HepG2 (cell line): Measurements from ENCODE around the gene SSH3. TPM values are rescaled to one million over a fixed set of nuclear protein-coding genes. Genes with fewer than 3 reads are reported as not detected.

Experiments
- ATAC-seq: fragments of 200-7000 bp; cut with Tn5 transposase; 3 replicates; pipeline ENCODE4 v1.9.1; 2020; ENCODE audit warnings: mild to moderate bottlenecking, moderate library complexity
- BruUV-seq: library from RNA; stranded (reverse); fragments of 400-500 nt; replicated peaks from 2 replicates; lab custom pipeline; 2021; lab: Mats Ljungman, UMichigan
- CTCF ChIA-PET: fragments of 300-600 bp; formaldehyde crosslinking; extraction: SDS; loops from one replicate; lab custom pipeline; 2021; ENCODE audit warnings: low total read pairs, inconsistent platforms, low intra/inter-chr PET ratio; lab: Yijun Ruan, JAX
- POLR2A ChIA-PET: fragments of 350-600 bp; sonication (Branson Sonifier 250); formaldehyde crosslinking; loops from one replicate; lab custom pipeline; 2020; ENCODE audit warnings: antibody characterized with exemption, inconsistent platforms; lab: Yijun Ruan, JAX
- DNase-seq: peaks from one replicate; pipeline ENCODE4 v3.0.0-alpha.2; 2015; ENCODE audit warnings: low spot score
- FAIRE-seq: peaks from 3 replicates; lab custom pipeline; 2011; peaks lifted over from hg19 to GRCh38; lab: Jason Lieb, UNC
- H2AFZ ChIP-seq: one replicate; pipeline ENCODE4 v1.6.1; 2011; ENCODE audit warnings: low read length, inconsistent platforms
- H3K27ac ChIP-seq: fragments of 300-600 bp; 3 replicates; pipeline ENCODE4 v1.8.0; 2011; ENCODE audit warnings: mixed run types, mild to moderate bottlenecking, mixed read lengths, low read length, inconsistent platforms; ENCODE audit not compliant: insufficient read depth; ENCODE audit errors: extremely low read length
- H3K27me3 ChIP-seq, 2 experiments: fragments of 200-600 bp in 1 of 2; 2 replicates in 1 of 2; 3 replicates in 1 of 2; pipeline versions ENCODE4 v1.6.0 to v1.8.0; 2011; ENCODE audit warnings: low read length in 2 of 2, mild to moderate bottlenecking in 2 of 2, moderate library complexity in 2 of 2, inconsistent platforms in 1 of 2; ENCODE audit not compliant: insufficient read depth in 2 of 2, control insufficient read depth in 1 of 2
- H3K36me3 ChIP-seq, 2 experiments: fragments of 200-600 bp in 1 of 2; replicated peaks in 1 of 2; 2 replicates in 1 of 2; 3 replicates in 1 of 2; pipeline versions ENCODE4 v1.5.1 to v1.8.0; 2011; ENCODE audit warnings: low read length in 2 of 2, inconsistent platforms in 1 of 2; ENCODE audit not compliant: insufficient read depth in 2 of 2, control insufficient read depth in 1 of 2
- H3K4me1 ChIP-seq: 2 replicates; pipeline ENCODE4 v1.5.1; 2012; ENCODE audit warnings: low read length, inconsistent platforms; ENCODE audit not compliant: insufficient read depth
- H3K4me2 ChIP-seq: 2 replicates; pipeline ENCODE4 v1.6.0; 2011; ENCODE audit warnings: low read depth, low read length, inconsistent platforms
- H3K4me3 ChIP-seq, 3 experiments: fragments of 200-600 bp in 1 of 3; sonication (generic), shearing (Covaris generic) in 1 of 3; replicated peaks in 1 of 3; 2 replicates each; pipeline ENCODE4 v1.5.1; 2011 to 2016; ENCODE audit warnings: low read length in 3 of 3, inconsistent platforms in 2 of 3, low read depth in 2 of 3, mild to moderate bottlenecking in 2 of 3, control low read depth in 1 of 3, mixed read lengths in 1 of 3; ENCODE audit not compliant: insufficient read depth in 1 of 3
- H3K79me2 ChIP-seq: one replicate; pipeline ENCODE4 v1.6.1; 2011; ENCODE audit warnings: low read length, inconsistent platforms; ENCODE audit not compliant: insufficient read depth
- H3K9ac ChIP-seq: 2 replicates; pipeline ENCODE4 v1.6.0; 2011; ENCODE audit warnings: mild to moderate bottlenecking, low read depth, low read length, inconsistent platforms; ENCODE audit not compliant: insufficient read depth
- H3K9me3 ChIP-seq: 2 replicates; pipeline ENCODE4 v1.5.1; 2012; ENCODE audit warnings: mild to moderate bottlenecking, low read length
- H4K20me1 ChIP-seq: 2 replicates; pipeline ENCODE4 v1.6.0; 2011; ENCODE audit warnings: inconsistent platforms, mild to moderate bottlenecking, low read length, moderate library complexity; ENCODE audit not compliant: insufficient read depth
- ATM ChIP-seq: fragments of 450-650 bp; IDR thresholded peaks from 2 replicates; pipeline ENCODE4 v1.7.1; 2017; ENCODE audit warnings: mild to moderate bottlenecking, borderline replicate concordance
- ELF1 ChIP-seq: sonication (generic); formaldehyde crosslinking; IDR thresholded peaks from 2 replicates; pipeline ENCODE4 v1.4.0; 2020; ENCODE audit warnings: missing genetic modification reagents
- HNF4A ChIP-seq: sonication (generic); formaldehyde crosslinking; IDR thresholded peaks from 2 replicates; pipeline ENCODE4 v1.4.0; 2020; ENCODE audit warnings: missing genetic modification reagents
- MATR3 ChIP-seq: sonication (generic); formaldehyde crosslinking; IDR thresholded peaks from 2 replicates; pipeline ENCODE4 v1.4.0; 2020; ENCODE audit warnings: missing genetic modification reagents
- NR2C2 ChIP-seq: sonication (generic); formaldehyde crosslinking; IDR thresholded peaks from 2 replicates; pipeline ENCODE4 v1.4.0; 2020; ENCODE audit warnings: missing genetic modification reagents, mild to moderate bottlenecking, moderate library complexity, borderline replicate concordance
- PHF20 ChIP-seq: sonication (generic); formaldehyde crosslinking; IDR thresholded peaks from 2 replicates; pipeline ENCODE4 v1.5.0; 2020; ENCODE audit warnings: mild to moderate bottlenecking, missing genetic modification reagents
- RFX3 ChIP-seq: IDR thresholded peaks from 2 replicates; pipeline ENCODE4 v1.6.1; 2016; ENCODE audit warnings: missing biosample characterization, missing genetic modification reagents
- SP5 ChIP-seq: IDR thresholded peaks from 2 replicates; pipeline ENCODE4 v1.6.1; 2016; ENCODE audit warnings: low read depth, borderline replicate concordance
- TAF15 ChIP-seq: fragments of 200-400 bp; formaldehyde crosslinking; IDR thresholded peaks from one replicate; pipeline ENCODE4 v1.6.1; 2018; ENCODE audit warnings: mild to moderate bottlenecking, low read depth, low read length; ENCODE audit not compliant: poor library complexity, severe bottlenecking
- TCF12 ChIP-seq, 2 experiments: fragments of 450-650 bp in 1 of 2; sonication (generic) in 1 of 2; formaldehyde crosslinking in 1 of 2; IDR thresholded peaks; 2 replicates each; pipeline versions ENCODE4 v1.6.1 to v1.8.0; 2017 to 2022; ENCODE audit warnings: antibody characterized with exemption in 1 of 2, mild to moderate bottlenecking in 1 of 2, missing genetic modification reagents in 1 of 2, moderate library complexity in 1 of 2
- ZNF234 ChIP-seq: sonication (generic); formaldehyde crosslinking; conservative IDR thresholded peaks from 2 replicates; pipeline ENCODE4 v1.5.1; 2020; ENCODE audit warnings: mild to moderate bottlenecking, missing genetic modification reagents
- ZNF672 ChIP-seq: sonication (generic); formaldehyde crosslinking; IDR thresholded peaks from 2 replicates; pipeline ENCODE4 v1.8.1; 2022; ENCODE audit warnings: missing genetic modification reagents
- ZSCAN20 ChIP-seq: sonication (generic); formaldehyde crosslinking; IDR thresholded peaks from 2 replicates; pipeline ENCODE4 v1.4.0; 2020; ENCODE audit warnings: missing genetic modification reagents, mild to moderate bottlenecking, borderline replicate concordance
- WGBS: methylation state at CpG from one replicate; pipeline ENCODE4 v1.1.6; 2017; ENCODE audit warnings: low lambda C conversion rate; 5-methylcytosine and 5-hydroxymethylcytosine counted together
- in situ Hi-C: cut with HindIII; loops from 2 replicates; pipeline ENCODE4 v1.10.0; 2017; ENCODE audit warnings: low pct_unique_long_range_greater_than_20kb; ENCODE audit not compliant: extremely low pct_ligation_motif_present
- intact Hi-C: fragments of 100-400 bp; cut with micrococcal nuclease; formaldehyde crosslinking; loops from one replicate; pipeline ENCODE4 v1.10.0; 2022; ENCODE audit not compliant: unreplicated experiment
- polyA plus RNA-seq, 8 experiments: library from polyadenylated mRNA; depleted of rRNA in 3 of 8; stranded (reverse) in 7 of 8; unstranded in 1 of 8; fragments of >200 nt; fragmentation: Illumina TruSeq in 4 of 8; extraction: Trizol in 4 of 8; gene quantifications; 2 replicates each; pipeline versions ENCODE4 v1.2.1 to v1.2.3, GENCODE V29; 2011 to 2016; ENCODE audit warnings: low read depth in 4 of 8, missing spikeins in 1 of 8, mixed read lengths in 1 of 8; ENCODE audit not compliant: insufficient read depth in 1 of 8
- total RNA-seq, 5 experiments: library from RNA; depleted of rRNA; stranded (reverse); fragments of >200 nt; fragmentation: Illumina TruSeq; extraction: Trizol; gene quantifications; 2 replicates each; pipeline ENCODE4 v1.2.3, GENCODE V29; 2016; ENCODE audit warnings: low read depth in 1 of 5

The SSH3 gene
- total and polyA plus RNA-seq, 2 of the 13 experiments (the other 11 are each of a cell fraction or from before 2014, with no cell fraction given) = 12.4 to 18.8 TPM

GRCh38 chr11:67322049-67322448, 18.7 kb downstream of the SSH3 start:
- WGBS = 91% methylated on average over 3 of the region's 3 CpGs
- H3K9ac ChIP-seq = no peak overlapping the region
- H3K27me3 ChIP-seq = no peaks in the 10 kb centered on the region
- H3K27ac ChIP-seq = no peak overlapping the region
- H2AFZ ChIP-seq = no peak overlapping the region
- H3K4me2 ChIP-seq = no peak overlapping the region
- FAIRE-seq = no peak
- H4K20me1 ChIP-seq = no peaks in the 10 kb centered on the region
- BruUV-seq = no TSS peak
- no peaks in the 10 kb centered on the region for H3K79me2 ChIP-seq
- ChIA-PET CTCF (no interaction called here), POLR2A (interaction anchor here (0.9 to 1.2 kb wide), 2 partner anchors 30 to 60 kb away, joined by 3 read pairs; no protein-coding TSS in a partner anchor)
- intact Hi-C loops (no loop called here), in situ Hi-C loops (no loop called here)
- DNase-seq = no peak
- TF ChIP-seq RFX3 = no peak
- no peak for TF ChIP-seq MATR3
- TF ChIP-seq SP5 (CRISPR knock-in tag) = no peak
- no peak for TF ChIP-seq TCF12 (IDR thresholded peaks at IDR 0.05)
- no peak for TF ChIP-seq TCF12 (CRISPR knock-in tag; IDR thresholded peaks at IDR 0.05)
- no peak for TF ChIP-seq ZSCAN20
- TF ChIP-seq TAF15 = no peak
- TF ChIP-seq ATM = no peak
- TF ChIP-seq ZNF672 (CRISPR knock-in tag) = no peak
- TF ChIP-seq NR2C2 = no peak
- TF ChIP-seq ELF1 = no peak
- TF ChIP-seq HNF4A (CRISPR knock-in tag) = no peak
- no peak for TF ChIP-seq PHF20 (CRISPR knock-in tag)
- TF ChIP-seq ZNF234 (CRISPR knock-in tag) = no peak
- no peaks in the 10 kb centered on the region for H3K9me3 ChIP-seq
- ATAC-seq = no peak
- no peak overlapping the region for H3K4me3 ChIP-seq
- no peaks in the 10 kb centered on the region for H3K36me3 ChIP-seq
- H3K4me1 ChIP-seq = peaks cover 10% of the 10 kb centered on the region
